Heart right ventricle (tissue), 16 donors: ENCODE data around the gene PCSK6. TPM values are rescaled to one million over a fixed set of nuclear protein-coding genes. Genes with fewer than 3 reads are reported as not detected.

ENCODE experiments used
- ATAC-seq, 8 donors: fragments of 200-7000 bp; cut with Tn5 transposase; one replicate each; pipeline ENCODE4 v1.9.1; 2020; ENCODE audit warnings: mild to moderate bottlenecking in 8 of 8, moderate library complexity in 8 of 8, moderate number of reproducible peaks in 1 of 8
- DNase-seq, 2 donors: peaks; one replicate each; pipeline ENCODE4 v3.0.0-alpha.2; 2020
- H3K27ac ChIP-seq, 10 donors: fragments of 200-600 bp; sonication (generic) in 2 of 10; one replicate each; pipeline versions ENCODE4 v1.5.0 to v1.8.0; 2020 to 2022; ENCODE audit warnings: mild to moderate bottlenecking in 3 of 10
- H3K27me3 ChIP-seq, 7 donors: fragments of 200-600 bp; one replicate each; pipeline ENCODE4 v1.8.0; 2021 to 2022; ENCODE audit warnings: mild to moderate bottlenecking in 2 of 7
- H3K36me3 ChIP-seq, 9 donors: fragments of 200-600 bp; sonication (generic) in 1 of 9; one replicate each; pipeline versions ENCODE4 v1.5.0 to v1.8.0; 2020 to 2022; ENCODE audit warnings: mild to moderate bottlenecking in 2 of 9
- H3K4me1 ChIP-seq, 9 donors: fragments of 200-600 bp; sonication (generic) in 1 of 9; one replicate each; pipeline versions ENCODE4 v1.5.0 to v1.8.0; 2020 to 2022; ENCODE audit warnings: mild to moderate bottlenecking in 4 of 9
- H3K4me3 ChIP-seq, 10 donors: fragments of 200-600 bp; sonication (generic) in 2 of 10; one replicate each; pipeline versions ENCODE4 v1.5.0 to v1.8.0; 2020 to 2022; ENCODE audit warnings: mild to moderate bottlenecking in 7 of 10, moderate library complexity in 2 of 10
- H3K9me3 ChIP-seq, 11 donors: fragments of 200-600 bp in 10 of 11; sonication (generic) in 2 of 11; one replicate each; pipeline versions ENCODE4 v1.5.0 to v1.8.0; 2013 to 2022; ENCODE audit warnings: mild to moderate bottlenecking in 2 of 11, control low read depth in 1 of 11, moderate library complexity in 1 of 11
- CTCF ChIP-seq, 9 donors: fragments of 200-600 bp; sonication (generic) in 2 of 9; IDR thresholded peaks; one replicate each; pipeline versions ENCODE4 v1.5.0 to v1.8.0; 2021 to 2022; ENCODE audit warnings: antibody characterized with exemption in 9 of 9, mild to moderate bottlenecking in 5 of 9, moderate library complexity in 1 of 9
- WGBS, 2 donors: extraction: QIAGEN DNeasy Blood & Tissue Kit; methylation state at CpG; one replicate each; pipeline ENCODE4 v1.1.7; 2013; ENCODE audit warnings: inconsistent platforms in 1 of 2; 5-methylcytosine and 5-hydroxymethylcytosine counted together
- intact Hi-C, 10 donors: fragments of 100-400 bp; cut with DNase I; formaldehyde crosslinking; loops; one replicate each; pipeline versions ENCODE4 v1.11.1 to v1.14.2; 2022
- polyA plus RNA-seq, 2 donors: library from polyadenylated mRNA; stranded (reverse); fragments of 200-250 nt; gene quantifications; one replicate each; pipeline ENCODE4 v1.2.3, GENCODE V29; 2013
- total RNA-seq, 10 donors: library from RNA; stranded (reverse); fragmentation: NEBNext Ultra II Directional in 3 of 10; extraction: Animal tissue kit (Norgen Biotek cat#: 25700) in 3 of 10; gene quantifications; one replicate each; pipeline versions ENCODE4 v1.2.1 to v1.2.4, GENCODE V29; 2021 to 2023
- donor health status: Arrhythmogenic right ventricular cardiomyopathy.
- donor health status: ischemic (EF 13 %, LVEDD 7.1; RV severe dilation, severe dysfunction).
- donor health status: healthy with polysubstance abuse.
- donor health status: DM: no; HTN: yes; CAD: no.
- donor health status: DM: no; HTN: no; CAD: no.
- donor health status: ischemic (EF 25% LVEDD 6.9; RV normal size, moderate dysfunction).
- donor health status: ischemic (EF 25% LVEDD 5.7; RV mildly dilated, moderate dysfunction).
- donor health status: healthy.
- donor health status: DM: yes; HTN: yes; CAD: no.
- donor health status: Ischemic cardiomyopathy.
- donor health status: ischemic (EF 35%, LVEDD 5.7; RV mildly dilated, moderate dysfunction).
- donor health status: nonischemic (EF 11% LVEDD 7.7; RV severe dilation, severe dysfunction).
- donor health status: DM: yes; HTN: yes; CAD: no.
- donor health status: PGD.
- donor health status: ischemic (EF 29% LVEDD 5.4; RV normal size, mild dysfunction).
- donor health status: nonischemic (EF 23%, LVEDD 6.1; RV moderate dilation, normal function).

The PCSK6 gene
- total and polyA plus RNA-seq, 12 donors, result 4.6 to 34.0 (median 21.7) TPM

GRCh38 chr15:101454365-101454764, 35.1 kb downstream of the PCSK6 start:
- ATAC-seq, result no peak
- intact Hi-C loops, result no loop called here
- DNase-seq, result no peak
- Histone ChIP-seq H3K36me3 (no peaks in the 10 kb centered on the region), H3K4me1 (peaks cover 7 to 75% (median 47%) of the 10 kb centered on the region in 9 donors), H3K27me3 (no peaks in the 10 kb centered on the region), H3K27ac (peak overlapping the region in 1 of 10 donors; percentile 76), H3K4me3 (no peak overlapping the region), H3K9me3 (no peaks in the 10 kb centered on the region)
- 90 to 92% methylated on average over 8 of the region's 8 CpGs for WGBS, 2 donors
- no peak for TF ChIP-seq CTCF (IDR thresholded peaks at IDR 0.05)

DNA sequence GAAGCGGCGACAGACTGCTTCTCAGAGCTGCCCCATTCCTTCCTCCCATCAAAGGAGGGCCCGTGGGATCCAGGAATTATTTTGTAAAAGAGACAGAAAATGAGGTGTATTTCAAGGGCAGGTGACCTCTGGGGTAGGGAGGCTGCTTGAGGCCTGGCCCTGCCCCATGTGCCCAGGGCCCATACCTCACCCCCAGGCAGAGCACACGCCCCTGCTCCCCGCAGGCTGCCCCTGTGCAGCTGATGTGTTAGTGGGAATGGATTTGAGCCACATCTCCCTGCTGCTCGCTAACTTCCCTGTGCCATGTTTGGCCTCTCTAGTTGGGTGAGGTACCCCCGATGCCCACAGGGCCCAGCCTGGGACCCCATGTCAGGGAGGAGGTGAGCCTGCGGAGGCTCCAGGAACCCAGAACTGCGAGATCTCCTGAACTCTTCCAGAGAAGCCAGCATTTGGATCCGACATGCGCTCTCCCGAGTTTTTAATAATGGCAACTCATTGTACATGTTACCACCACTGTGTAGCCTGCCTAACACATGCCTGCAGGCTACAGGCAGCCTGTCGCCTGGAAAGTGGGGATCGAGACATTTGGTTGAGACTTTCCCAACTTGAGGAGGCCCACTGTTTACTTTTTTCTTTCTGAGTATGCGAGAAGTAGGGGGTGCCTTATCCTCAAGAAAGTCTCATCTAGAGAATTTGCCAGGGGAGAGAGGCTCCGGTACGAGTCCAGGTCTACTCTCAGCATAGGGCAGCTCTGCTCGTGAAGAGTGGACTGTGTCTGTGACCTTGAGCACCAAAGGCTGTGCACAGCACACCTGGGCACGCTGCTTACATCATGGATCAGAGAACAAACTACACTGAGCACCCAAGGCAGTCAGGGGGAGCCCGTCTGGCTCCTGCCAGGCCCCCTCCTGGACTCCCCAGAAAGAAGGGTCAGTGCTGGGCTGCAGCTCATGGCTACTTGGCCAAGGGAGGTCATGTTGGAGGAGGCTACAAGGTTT, 36.1 kb downstream of the PCSK6 start:
- peak overlapping the region in 4 of 10 donors; percentile 16 to 76 (median 40) for H3K27ac ChIP-seq
- WGBS, 2 donors, result 95 to 97% methylated on average over 20 of the region's 20 CpGs
- peaks cover 7 to 66% (median 40%) of the 10 kb centered on the region in 9 donors for H3K4me1 ChIP-seq
- no peak for TF ChIP-seq CTCF (IDR thresholded peaks at IDR 0.05)
- intact Hi-C loops, result no loop called here
- no peaks in the 10 kb centered on the region for H3K9me3 ChIP-seq
- H3K4me3 ChIP-seq, result no peak overlapping the region
- DNase-seq (no peak), ATAC-seq (no peak)
- H3K27me3 ChIP-seq, result no peaks in the 10 kb centered on the region
- no peaks in the 10 kb centered on the region for H3K36me3 ChIP-seq

- no peak for TF ChIP-seq CTCF (IDR thresholded peaks at IDR 0.05)
- Histone ChIP-seq H3K27ac (peak overlapping the region in 8 of 10 donors; percentile 18 to 76 (median 46)), H3K27me3 (no peaks in the 10 kb centered on the region), H3K4me1 (peaks cover 7 to 64% (median 40%) of the 10 kb centered on the region in 9 donors), H3K36me3 (no peaks in the 10 kb centered on the region), H3K9me3 (no peaks in the 10 kb centered on the region), H3K4me3 (no peak overlapping the region)
- intact Hi-C loops, result no loop called here
- 72 to 75% methylated on average over 11 of the region's 11 CpGs for WGBS, 2 donors
- ATAC-seq, result no peak
- no peak for DNase-seq
Observed at GRCh38 chr15:101452572-101452971, 36.9 kb downstream of the PCSK6 start.

DNA sequence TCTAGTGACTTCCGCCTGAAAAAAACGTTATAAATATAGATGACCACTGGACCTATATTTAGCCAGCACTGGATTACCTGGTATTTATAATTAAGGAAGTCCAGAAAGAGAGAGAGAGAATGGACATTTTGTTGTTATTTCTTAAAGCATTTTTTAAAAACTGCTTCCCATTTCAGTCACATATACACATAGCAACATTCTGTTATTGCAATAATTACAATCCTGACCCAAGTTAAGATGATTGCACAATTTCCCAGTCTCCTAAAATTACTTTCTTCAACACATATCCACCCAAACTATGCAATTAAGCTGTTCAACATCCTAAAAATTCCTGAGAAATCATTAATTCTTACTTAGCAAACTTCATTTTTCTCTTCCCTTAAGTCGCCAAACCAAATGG, 37.7 kb downstream of the PCSK6 start:
- no peaks in the 10 kb centered on the region for H3K36me3 ChIP-seq
- intact Hi-C loops, result no loop called here
- no peaks in the 10 kb centered on the region for H3K9me3 ChIP-seq
- DNase-seq (no peak), ATAC-seq (no peak)
- H3K27ac ChIP-seq, result peak overlapping the region in 9 of 10 donors; percentile 18 to 76 (median 47)
- H3K4me3 ChIP-seq, result no peak overlapping the region
- no peak for TF ChIP-seq CTCF (IDR thresholded peaks at IDR 0.05)
- no peaks in the 10 kb centered on the region for H3K27me3 ChIP-seq
- peaks cover 11 to 67% (median 43%) of the 10 kb centered on the region in 9 donors for H3K4me1 ChIP-seq
- 40 to 53% methylated on average over 3 of the region's 3 CpGs for WGBS, 2 donors
